Kidney (tissue), 14 donors: ENCODE data around the gene CAMK1D. TPM values are rescaled to one million over a fixed set of nuclear protein-coding genes. Genes with fewer than 3 reads are reported as not detected.

Source experiments
- DNase-seq, 5 donors: peaks; one replicate each; pipeline ENCODE4 v3.0.0-alpha.2; 2013 to 2020
- FAIRE-seq: peaks from 2 replicates; lab custom pipeline; 2012; peaks lifted over from hg19 to GRCh38; lab: Jason Lieb, UNC
- H3K27ac ChIP-seq, 2 donors: one replicate each; pipeline ENCODE4 v1.7.0; 2013; ENCODE audit warnings: low read depth in 2 of 2, low read length in 2 of 2, inconsistent platforms in 1 of 2
- H3K27me3 ChIP-seq: one replicate; pipeline ENCODE4 v1.7.1; 2013; ENCODE audit warnings: low read length, inconsistent platforms; ENCODE audit not compliant: control insufficient read depth, insufficient read depth
- H3K36me3 ChIP-seq, 3 donors: one replicate each; pipeline versions ENCODE4 v1.7.0 to v1.7.1; 2013; ENCODE audit warnings: low read length in 3 of 3, control low read depth in 1 of 3, inconsistent platforms in 1 of 3; ENCODE audit not compliant: insufficient read depth in 3 of 3, control insufficient read depth in 2 of 3
- H3K4me1 ChIP-seq, 3 donors: one replicate each; pipeline versions ENCODE4 v1.7.0 to v1.7.1; 2013; ENCODE audit warnings: low read length in 3 of 3, inconsistent platforms in 1 of 3, low read depth in 1 of 3; ENCODE audit not compliant: control insufficient read depth in 2 of 3, insufficient read depth in 2 of 3
- H3K4me3 ChIP-seq, 3 donors: one replicate each; pipeline versions ENCODE4 v1.7.0 to v1.8.1; 2013; ENCODE audit warnings: low read length in 3 of 3, control low read depth in 1 of 3, inconsistent platforms in 1 of 3
- H3K9ac ChIP-seq, 3 donors: one replicate each; pipeline versions ENCODE4 v1.7.0 to v1.7.1; 2013; ENCODE audit warnings: low read length in 3 of 3, control low read depth in 1 of 3, inconsistent platforms in 1 of 3
- H3K9me3 ChIP-seq, 3 donors: one replicate each; pipeline versions ENCODE4 v1.7.0 to v1.7.1; 2013; ENCODE audit warnings: low read length in 3 of 3, control low read depth in 1 of 3, inconsistent platforms in 1 of 3; ENCODE audit not compliant: control insufficient read depth in 2 of 3, insufficient read depth in 1 of 3
- intact Hi-C: fragments of 100-400 bp; cut with DNase I; formaldehyde crosslinking; loops from one replicate; pipeline ENCODE4 v1.11.1; 2022
- polyA plus RNA-seq: library from polyadenylated mRNA; stranded (reverse); fragments of 350-450 nt; fragmentation: Illumina TruSeq; extraction: RNeasy Lipid Tissue Mini Kit (QIAGEN cat#74804); gene quantifications from one replicate; pipeline ENCODE4 v1.2.3, GENCODE V29; 2014; ENCODE audit warnings: low read depth, low replicate concordance; ENCODE audit not compliant: insufficient read depth
- total RNA-seq: library from RNA; stranded (reverse); fragmentation: NEBNext Ultra II Directional; extraction: Animal tissue kit (Norgen Biotek cat#: 25700); gene quantifications from one replicate; pipeline ENCODE4 v1.2.1, GENCODE V29; 2021
- TF ChIP-seq, protein P1 (sequence below): IDR thresholded peaks from 3 replicates; pipeline ENCODE4 v1.5.1; 2012; ENCODE audit warnings: mild to moderate bottlenecking, moderate library complexity, borderline replicate concordance; ENCODE audit not compliant: insufficient read depth; ENCODE audit errors: extremely low read depth
- donor health status: control.
- donor health status: control.
- donor health status: control.
- donor health status: control.
- donor health status: control.
- donor health status: DM: yes; HTN: yes; CAD: no.
- donor health status: Normal renal cell carcinoma (clear cell type).

The CAMK1D gene
- total and polyA plus RNA-seq, 2 donors from 2014 or later = 1.1 to 13.7 TPM

DNA sequence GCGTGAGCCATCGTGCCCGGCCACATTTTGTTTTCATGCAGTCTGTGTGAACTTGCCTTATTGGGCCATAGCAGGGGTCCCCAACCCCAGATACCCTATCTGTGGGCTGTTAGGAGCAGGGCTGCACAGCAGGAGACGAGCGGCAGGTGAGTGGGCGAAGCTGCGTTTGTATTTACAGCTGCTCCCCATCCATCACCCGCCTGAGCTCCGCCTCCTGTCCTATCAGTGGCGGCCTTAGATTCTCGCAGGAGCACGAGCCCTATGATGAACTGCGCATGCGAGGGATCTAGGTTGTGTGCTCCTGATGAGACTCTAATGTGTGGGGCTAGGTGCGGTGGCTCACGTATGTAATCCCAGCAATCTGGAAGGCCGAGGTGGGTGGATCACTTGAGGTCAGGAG is 293.9 kb downstream of the CAMK1D start:
- no peaks in the 10 kb centered on the region for H3K27me3 ChIP-seq
- DNase-seq (no peak), FAIRE-seq (no peak)
- H3K9me3 ChIP-seq = no peaks in the 10 kb centered on the region
- H3K27ac ChIP-seq = no peak overlapping the region
- no peaks in the 10 kb centered on the region for H3K4me1 ChIP-seq
- TF ChIP-seq, protein P1, sequence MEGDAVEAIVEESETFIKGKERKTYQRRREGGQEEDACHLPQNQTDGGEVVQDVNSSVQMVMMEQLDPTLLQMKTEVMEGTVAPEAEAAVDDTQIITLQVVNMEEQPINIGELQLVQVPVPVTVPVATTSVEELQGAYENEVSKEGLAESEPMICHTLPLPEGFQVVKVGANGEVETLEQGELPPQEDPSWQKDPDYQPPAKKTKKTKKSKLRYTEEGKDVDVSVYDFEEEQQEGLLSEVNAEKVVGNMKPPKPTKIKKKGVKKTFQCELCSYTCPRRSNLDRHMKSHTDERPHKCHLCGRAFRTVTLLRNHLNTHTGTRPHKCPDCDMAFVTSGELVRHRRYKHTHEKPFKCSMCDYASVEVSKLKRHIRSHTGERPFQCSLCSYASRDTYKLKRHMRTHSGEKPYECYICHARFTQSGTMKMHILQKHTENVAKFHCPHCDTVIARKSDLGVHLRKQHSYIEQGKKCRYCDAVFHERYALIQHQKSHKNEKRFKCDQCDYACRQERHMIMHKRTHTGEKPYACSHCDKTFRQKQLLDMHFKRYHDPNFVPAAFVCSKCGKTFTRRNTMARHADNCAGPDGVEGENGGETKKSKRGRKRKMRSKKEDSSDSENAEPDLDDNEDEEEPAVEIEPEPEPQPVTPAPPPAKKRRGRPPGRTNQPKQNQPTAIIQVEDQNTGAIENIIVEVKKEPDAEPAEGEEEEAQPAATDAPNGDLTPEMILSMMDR = no peak
- intact Hi-C loops = no loop called here
- H3K9ac ChIP-seq = no peak overlapping the region
- no peaks in the 10 kb centered on the region for H3K36me3 ChIP-seq
- no peak overlapping the region for H3K4me3 ChIP-seq

DNA sequence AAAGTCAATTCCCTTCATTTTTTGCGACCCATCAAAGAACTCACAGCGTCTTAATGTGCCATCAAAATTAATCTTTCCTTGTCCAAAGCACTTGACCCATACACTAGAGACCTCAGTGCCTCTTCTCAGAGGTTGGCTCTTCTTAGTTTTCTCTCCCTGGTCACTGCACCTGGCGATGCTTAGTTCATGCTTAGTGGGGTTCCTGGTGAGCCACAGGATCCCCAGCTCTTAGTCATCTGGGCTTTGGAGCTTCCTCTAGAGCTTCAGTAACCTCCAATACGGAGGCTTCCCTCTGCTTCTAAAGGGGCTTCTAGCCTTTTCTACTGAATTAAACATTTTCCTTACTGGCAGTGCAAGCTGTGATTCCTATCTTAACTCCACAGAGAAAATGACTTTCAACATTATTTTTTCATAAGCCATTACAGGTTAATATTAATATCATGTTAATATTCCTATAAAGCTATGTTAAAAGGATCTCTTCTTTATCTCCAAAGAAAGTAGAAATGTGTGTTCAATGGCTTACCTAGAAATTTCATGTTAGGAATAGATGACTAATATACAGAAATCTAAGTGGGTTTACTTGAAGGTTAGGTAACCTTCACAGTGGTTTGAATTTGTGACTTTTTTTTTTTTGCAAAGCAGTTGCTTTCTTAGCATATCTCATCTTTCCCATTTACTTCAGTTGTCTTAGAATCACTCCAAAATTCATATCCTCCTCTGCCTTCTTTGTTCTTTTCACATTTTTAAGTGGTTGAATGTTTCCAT is 295.2 kb downstream of the CAMK1D start:
- H3K9ac ChIP-seq = no peak overlapping the region
- TF ChIP-seq, protein P1 = no peak
- no peaks in the 10 kb centered on the region for H3K9me3 ChIP-seq
- no peak overlapping the region for H3K4me3 ChIP-seq
- no peak for DNase-seq
- no peaks in the 10 kb centered on the region for H3K27me3 ChIP-seq
- H3K4me1 ChIP-seq = no peaks in the 10 kb centered on the region
- H3K36me3 ChIP-seq = no peaks in the 10 kb centered on the region
- no peak overlapping the region for H3K27ac ChIP-seq
- no peak for FAIRE-seq
- intact Hi-C loops = no loop called here

DNA sequence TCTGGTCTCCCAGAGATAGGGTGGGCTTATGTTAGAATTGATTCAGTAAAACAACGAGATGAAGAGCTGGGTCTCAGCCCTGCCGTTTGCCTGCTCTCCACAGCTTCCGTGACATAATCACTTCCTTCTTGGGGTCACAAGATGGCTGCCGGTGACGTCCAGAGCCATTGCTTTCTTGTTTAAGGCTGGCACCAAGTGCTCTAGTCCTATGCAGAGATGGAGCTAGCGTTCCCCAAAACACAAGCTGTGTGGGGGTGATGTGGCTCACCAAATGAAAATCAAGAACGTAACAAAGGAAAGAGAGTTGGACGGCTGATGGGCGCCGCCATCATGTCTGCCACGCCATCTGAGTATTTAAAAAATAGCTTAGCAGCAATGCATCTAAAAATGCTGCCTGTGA is 296.1 kb downstream of the CAMK1D start:
- H3K27ac ChIP-seq = no peak overlapping the region
- FAIRE-seq = no peak
- DNase-seq = no peak
- TF ChIP-seq, protein P1 = no peak
- H3K9me3 ChIP-seq = no peaks in the 10 kb centered on the region
- intact Hi-C loops = no loop called here
- H3K9ac ChIP-seq = no peak overlapping the region
- H3K4me1 ChIP-seq = no peaks in the 10 kb centered on the region
- no peaks in the 10 kb centered on the region for H3K36me3 ChIP-seq
- H3K4me3 ChIP-seq = no peak overlapping the region
- no peaks in the 10 kb centered on the region for H3K27me3 ChIP-seq
